Measurements from ENCODE around the gene GSDMA.
A peak's percentile ranks its signal among the peaks of the same experiment; 100 is the strongest.
"Not testable (repeated sequence)": the region's sequence is repeated elsewhere in the genome, so short reads cannot be mapped to it uniquely, and the experiment has no call there.

GSDMA gene

GRCh38 chr17:39929646-39930407 lies 33.0 kb upstream of the GSDMA start:
- DNase-seq (no peak), ATAC-seq (no peak)

GRCh38 chr17:39933912-39934311 lies 28.9 kb upstream of the GSDMA start:
- DNase-seq (no peak), ATAC-seq (no peak)

- ATAC-seq, result no peak
- DNase-seq, result no peak
Observed at GRCh38 chr17:39934324-39934723, 28.5 kb upstream of the GSDMA start.

- ATAC-seq, result no peak
- no peak for DNase-seq
Observed at GRCh38 chr17:39935909-39936308, 26.9 kb upstream of the GSDMA start.

- no peak for ATAC-seq
Observed at GRCh38 chr17:39937447-39937846, 25.4 kb upstream of the GSDMA start.

GRCh38 chr17:39938140-39938869 lies 24.5 kb upstream of the GSDMA start:
- no peak for DNase-seq
- ATAC-seq, result no peak

More at GRCh38 chr17:39937447-39937846, 25.4 kb upstream of the GSDMA start:
- no peak for DNase-seq

GRCh38 chr17:39939106-39939505 lies 23.7 kb upstream of the GSDMA start:
- ATAC-seq, result no peak
- no peak for DNase-seq

GRCh38 chr17:39939588-39940419 lies 23.0 kb upstream of the GSDMA start:
- peak; percentile 51 for DNase-seq
- ATAC-seq, result peak; percentile 96

- no peak for ATAC-seq
- no peak for DNase-seq
Observed at GRCh38 chr17:39943702-39944392, 19.0 kb upstream of the GSDMA start.

GRCh38 chr17:39944393-39944711 lies 18.5 kb upstream of the GSDMA start:
- ATAC-seq, result no peak
- DNase-seq, result no peak

- ATAC-seq (no peak), DNase-seq (no peak)
Observed at GRCh38 chr17:39946551-39947330, 16.1 kb upstream of the GSDMA start.

- not testable (repeated sequence) for DNase-seq, ATAC-seq
Observed at GRCh38 chr17:39948489-39948828, 14.3 kb upstream of the GSDMA start.

- DNase-seq, result no peak
- ATAC-seq, result no peak
Observed at GRCh38 chr17:39949028-39949427, 13.8 kb upstream of the GSDMA start.

- DNase-seq, result no peak
- ATAC-seq, result no peak
Observed at GRCh38 chr17:39950871-39951348, 11.9 kb upstream of the GSDMA start.

- DNase-seq (no peak), ATAC-seq (peak; percentile 7)
Observed at GRCh38 chr17:39951924-39952679, 10.7 kb upstream of the GSDMA start.

- DNase-seq (peak; percentile 94), ATAC-seq (peak; percentile 84)
Observed at GRCh38 chr17:39952680-39953470, 9.9 kb upstream of the GSDMA start.

- ATAC-seq, result no peak
- DNase-seq, result no peak
Observed at GRCh38 chr17:39953471-39953888, 9.3 kb upstream of the GSDMA start.

GRCh38 chr17:39954876-39955275 lies 7.9 kb upstream of the GSDMA start:
- DNase-seq (no peak), ATAC-seq (no peak)

GRCh38 chr17:39955726-39956225 lies 7.0 kb upstream of the GSDMA start:
- ATAC-seq (no peak), DNase-seq (no peak)
